HG02970 (cell line): ENCODE measurements around the gene CCNH.

ENCODE experiments used
- ATAC-seq: cut with Tn5 transposase; IDR thresholded peaks from one replicate; pipeline ENCODE4 v1.9.1; 2021; ENCODE audit warnings: mild to moderate bottlenecking, moderate library complexity, moderate number of reproducible peaks; ENCODE audit not compliant: unreplicated experiment, low FRiP score

The CCNH gene

DNA sequence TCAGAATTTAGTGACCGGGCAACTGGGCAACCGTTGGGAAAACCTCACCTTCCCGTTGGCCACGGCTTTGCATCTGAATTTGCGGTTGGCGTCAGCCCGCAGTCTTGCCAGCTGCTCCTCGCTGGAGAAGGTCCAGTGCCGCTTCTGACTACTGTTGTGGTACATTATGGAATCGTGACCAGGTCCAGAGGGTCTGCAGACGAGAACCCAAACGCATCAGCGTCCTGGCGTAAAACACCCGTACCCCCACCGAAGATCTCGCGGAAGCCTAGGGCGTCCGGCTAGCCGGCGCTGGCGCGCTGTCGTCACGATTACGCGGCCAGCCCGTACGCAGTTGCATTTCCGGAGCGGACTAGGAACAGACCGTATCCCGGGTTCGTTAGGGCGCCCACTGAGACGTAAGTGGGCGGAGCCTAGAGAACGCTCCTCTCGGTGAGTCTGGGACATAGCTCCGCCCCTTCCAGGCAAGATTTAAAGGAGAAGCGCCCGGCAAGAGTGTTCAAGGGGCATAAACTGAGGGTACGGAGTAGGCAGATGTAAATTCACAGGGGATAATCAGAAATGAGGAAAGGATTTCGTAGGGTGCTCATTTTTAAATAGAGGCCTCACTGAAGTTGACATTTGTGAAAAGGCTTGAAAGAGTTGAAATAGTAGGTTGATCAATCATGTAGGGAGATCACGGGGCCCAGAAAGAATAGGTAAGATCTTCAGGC, at the start of gene CCNH:
TSS of gene CCNH (minus strand) at position 301 of the 713 bp plus-strand sequence. CDS start at position 165, 136 bp downstream.
- peak; percentile 100 for ATAC-seq

DNA sequence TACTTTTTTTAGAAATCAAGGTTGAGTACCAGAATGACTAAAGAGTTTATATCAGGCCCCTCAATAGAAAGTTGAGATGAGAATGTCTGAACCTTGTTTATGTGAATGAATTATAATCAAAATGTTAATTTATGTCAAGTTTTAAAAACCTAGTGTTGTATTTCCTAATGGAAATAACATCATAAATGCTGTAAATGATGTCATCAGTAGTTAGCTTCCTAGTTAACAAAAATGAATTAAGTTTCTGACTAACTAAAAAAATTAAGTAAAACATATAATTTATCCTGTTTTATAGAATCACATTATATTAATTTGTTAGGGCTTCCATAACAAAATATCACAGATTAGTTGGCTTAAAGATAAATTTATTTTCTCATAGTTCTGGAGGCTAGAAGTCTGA, 45.0 kb upstream of the CCNH start:
- no peak for ATAC-seq

GRCh38 chr5:87453801-87454200, 41.1 kb upstream of the CCNH start:
- no peak for ATAC-seq

DNA sequence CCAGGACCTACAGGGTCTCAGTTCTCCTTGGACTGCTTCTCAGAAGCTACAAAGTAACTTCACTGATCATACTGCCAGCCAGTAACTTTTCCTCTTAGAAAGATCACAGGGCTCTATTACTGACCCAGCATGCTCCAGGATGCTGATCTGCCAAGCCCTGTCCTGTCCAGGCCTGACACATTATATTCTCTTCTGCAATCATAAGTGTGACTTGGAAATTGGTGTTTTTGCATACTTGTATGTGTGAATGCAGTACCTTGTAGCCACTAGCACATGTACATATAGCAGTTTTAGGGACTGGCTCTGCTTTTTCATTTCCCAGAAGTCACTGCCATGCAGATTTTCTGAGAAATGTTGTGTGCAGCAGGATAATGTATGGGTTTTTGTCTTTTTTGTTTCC, 40.1 kb upstream of the CCNH start:
- ATAC-seq = no peak

- ATAC-seq = no peak
These were observed 29.7 kb upstream of the CCNH start for GRCh38 chr5:87442419-87442818.

- no peak for ATAC-seq
These were observed 25.5 kb upstream of the CCNH start for GRCh38 chr5:87438231-87438630.

- no peak for ATAC-seq
These were observed 25.0 kb upstream of the CCNH start for GRCh38 chr5:87437724-87438123.

- no peak for ATAC-seq
These were observed 22.5 kb upstream of the CCNH start for GRCh38 chr5:87435144-87435694.

- no peak for ATAC-seq
These were observed 21.7 kb upstream of the CCNH start for GRCh38 chr5:87434461-87434860.

DNA sequence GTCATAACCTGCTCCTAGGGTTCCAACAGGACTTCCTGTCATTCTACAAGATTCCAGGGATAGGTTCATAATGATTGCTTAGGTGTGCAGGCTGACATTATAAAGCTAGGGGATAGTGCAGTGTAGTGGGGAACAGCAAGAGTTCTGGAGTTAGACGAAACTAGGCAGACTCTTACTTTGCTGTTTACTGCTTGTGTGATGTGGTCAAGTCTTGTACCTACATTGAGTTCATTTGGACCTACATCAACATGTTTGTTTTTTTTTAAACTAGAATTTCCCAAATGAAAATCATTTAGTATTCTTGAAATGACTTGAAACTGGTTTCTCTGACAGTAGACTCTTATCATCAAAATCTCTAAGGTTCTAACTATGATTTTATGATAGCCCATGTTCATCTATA, 21.2 kb upstream of the CCNH start:
- no peak for ATAC-seq

DNA sequence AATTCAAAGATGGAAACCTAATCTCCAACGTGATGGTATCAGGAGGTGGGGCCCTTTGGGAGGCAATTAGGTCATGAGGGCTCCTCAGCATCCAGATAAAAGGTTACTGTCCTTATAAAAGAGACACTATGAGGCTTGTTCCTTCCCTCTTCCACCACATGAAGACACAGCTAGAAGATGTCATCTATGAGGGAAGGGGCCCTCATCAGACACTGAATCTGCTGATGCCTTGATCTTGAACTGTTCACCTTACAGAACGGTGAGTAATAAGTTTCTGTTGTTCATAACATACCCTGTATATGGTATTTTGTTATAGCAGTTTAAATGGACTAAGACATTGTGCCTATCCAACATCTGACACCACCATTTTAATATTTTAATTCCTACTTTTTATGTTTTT, 19.7 kb upstream of the CCNH start:
- no peak for ATAC-seq

GRCh38 chr5:87430863-87431457, 18.2 kb upstream of the CCNH start:
- ATAC-seq = no peak

GRCh38 chr5:87423755-87424154, 11.0 kb upstream of the CCNH start:
- no peak for ATAC-seq

- ATAC-seq = no peak
These were observed 8.6 kb upstream of the CCNH start for GRCh38 chr5:87421307-87421706.

DNA sequence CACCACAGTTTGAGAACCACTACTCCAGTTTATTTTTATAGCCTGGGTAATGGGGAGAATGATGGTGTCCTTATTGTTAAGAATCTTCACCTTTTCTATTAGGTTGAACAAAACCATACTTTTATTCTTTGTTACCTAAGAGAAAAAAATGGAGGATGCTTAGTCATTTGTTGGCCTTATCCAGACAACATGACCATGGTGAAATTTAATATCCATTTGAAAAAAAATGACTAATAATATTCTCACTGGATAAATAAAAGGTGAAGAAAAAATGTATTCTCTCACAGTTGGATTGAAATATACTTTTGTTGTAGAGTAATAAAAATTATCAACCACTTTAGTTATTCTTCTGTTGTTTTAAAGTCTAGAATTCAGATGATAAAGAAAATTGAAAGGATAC, 5.8 kb upstream of the CCNH start:
- ATAC-seq = no peak

DNA sequence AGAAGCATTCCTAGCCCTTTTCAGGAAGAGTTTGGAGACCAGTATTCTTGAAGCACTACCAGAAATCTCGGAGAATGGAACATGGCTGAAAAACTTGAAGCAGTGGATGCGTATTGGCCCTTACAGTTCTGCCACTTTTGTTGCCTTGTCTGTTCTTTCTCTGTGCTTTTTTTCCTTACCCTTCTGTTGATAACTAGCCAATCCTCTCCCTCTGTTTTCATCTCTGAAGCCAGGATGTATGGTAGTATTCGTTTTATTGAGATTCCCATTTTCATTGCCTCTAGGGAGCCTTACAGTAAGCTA, 564 bp upstream of the CCNH start:
- no peak for ATAC-seq

DNA sequence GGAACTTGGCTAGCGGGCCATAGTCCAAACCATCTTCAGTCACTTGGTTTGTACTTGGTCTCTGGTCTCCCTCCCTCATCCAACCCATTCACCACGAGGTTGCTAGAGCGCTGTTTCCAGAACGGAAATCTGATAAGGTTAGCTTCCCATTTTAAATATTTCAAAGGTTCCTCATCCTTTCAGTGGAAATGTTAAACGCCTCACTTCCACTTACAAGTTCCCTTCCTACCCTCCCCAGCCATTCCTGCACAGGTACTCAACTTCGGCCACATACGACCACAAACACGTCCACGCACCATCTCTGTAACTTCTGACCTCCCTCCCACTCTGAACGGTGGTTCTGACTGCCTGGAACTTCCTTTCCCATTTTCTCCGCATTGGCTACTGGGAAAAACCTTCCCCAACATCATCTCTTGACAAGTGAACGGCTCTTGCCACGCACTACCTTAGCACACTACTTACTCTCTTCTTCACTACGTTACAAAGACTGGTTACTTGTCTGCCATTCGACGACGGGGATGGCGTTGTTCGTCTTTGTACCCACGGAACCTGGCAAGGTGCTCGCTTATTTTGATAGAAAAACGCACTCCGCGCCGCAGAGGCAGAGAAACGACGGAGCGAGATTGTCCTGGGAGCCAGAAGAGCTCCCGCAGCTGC, 629 bp downstream of the CCNH start:
- ATAC-seq = peak; percentile 8

DNA sequence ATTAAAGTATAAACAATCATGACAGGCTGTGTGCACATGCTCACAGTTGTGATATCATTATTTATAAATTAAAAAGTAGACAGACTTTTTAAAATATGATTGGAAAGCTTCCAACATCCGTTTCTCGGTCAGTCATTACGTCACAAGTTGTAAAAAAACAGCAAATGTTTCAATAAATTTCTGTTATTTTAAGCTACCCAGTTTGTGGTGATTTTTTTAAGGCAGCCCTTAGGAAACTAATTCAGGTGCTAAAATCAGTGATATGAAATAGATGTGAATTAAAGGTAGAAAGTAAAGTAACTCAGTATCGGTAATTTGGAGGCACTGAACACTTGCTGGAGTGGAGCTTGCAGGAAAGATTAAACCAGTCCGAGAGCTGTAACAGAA, 1.2 kb downstream of the CCNH start:
- no peak for ATAC-seq

GRCh38 chr5:87410931-87411330, 1.8 kb downstream of the CCNH start:
- ATAC-seq = no peak

DNA sequence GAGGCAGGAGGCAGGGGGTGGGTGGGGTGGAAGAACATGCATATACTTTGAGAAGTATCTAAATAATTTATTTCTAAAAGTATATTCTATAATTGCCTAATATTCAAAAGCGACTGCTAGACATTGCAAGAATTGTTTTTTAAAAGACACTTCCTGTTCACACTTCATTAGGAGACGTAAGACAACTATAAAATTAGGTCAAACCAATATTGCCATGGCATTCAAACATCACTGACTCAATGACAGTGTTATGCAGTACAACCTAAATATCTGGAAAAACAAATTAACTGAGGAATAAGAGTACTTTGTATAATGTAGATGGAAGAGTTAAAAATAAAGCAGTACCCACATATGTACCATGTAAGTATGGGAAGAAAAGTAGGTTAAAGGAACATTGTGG, 4.5 kb downstream of the CCNH start:
- ATAC-seq = no peak

DNA sequence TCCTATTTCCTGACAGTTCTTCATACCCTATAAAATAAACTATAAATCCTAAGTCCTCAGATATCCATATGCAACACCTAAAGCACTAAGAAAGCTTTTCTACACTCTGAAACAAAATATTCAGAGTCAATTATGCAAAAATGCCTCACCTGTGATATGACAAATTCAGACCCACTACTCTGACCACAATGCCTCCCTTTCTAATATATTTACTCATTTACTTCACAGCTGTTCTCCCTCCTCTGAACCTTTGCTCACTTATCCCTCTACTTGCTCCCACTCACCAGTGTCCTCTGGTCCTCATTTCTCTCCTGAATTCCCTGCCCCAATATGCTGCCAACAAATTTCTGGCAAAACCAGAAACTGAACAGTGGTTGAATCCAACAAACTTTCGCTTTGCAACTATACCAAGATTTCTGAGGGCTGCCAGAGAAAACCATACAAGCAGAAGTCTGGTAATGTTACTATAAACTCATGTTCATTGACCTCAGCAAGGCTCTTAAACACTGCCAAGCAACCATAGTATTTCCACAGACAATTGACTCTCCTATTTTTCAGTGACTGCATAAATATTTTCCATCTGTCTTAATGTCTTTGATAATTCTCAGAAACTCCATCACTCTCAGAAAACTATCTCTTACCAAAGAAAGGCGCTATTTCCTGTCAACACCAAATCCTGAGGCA, 7.1 kb downstream of the CCNH start:
- no peak for ATAC-seq
